MCF 10A (cell line): ENCODE data around the gene FGD2. TPM values are rescaled to one million over a fixed set of nuclear protein-coding genes. Genes with fewer than 3 reads are reported as not detected.

Experiments
- BruUV-seq: library from RNA; stranded (reverse); fragments of 400-500 nt; replicated peaks from 2 replicates; lab custom pipeline; 2021; lab: Mats Ljungman, UMichigan
- CTCF ChIA-PET: fragments of 300-600 bp; sonication (Branson Sonifier 250); formaldehyde crosslinking; extraction: SDS; loops from one replicate; lab custom pipeline; 2021; ENCODE audit warnings: antibody characterized with exemption, inconsistent platforms; lab: Yijun Ruan, JAX
- POLR2A ChIA-PET: fragments of 300-600, 350-650 bp; sonication (Branson Sonifier 250); formaldehyde crosslinking; extraction: SDS; loops from one replicate; lab custom pipeline; 2020; ENCODE audit warnings: antibody characterized with exemption, inconsistent platforms; lab: Yijun Ruan, JAX
- DNase-seq: peaks from one replicate; pipeline ENCODE4 v3.0.0-alpha.2; 2018; ENCODE audit not compliant: unreplicated experiment
- H3K27ac Mint-ChIP-seq: one replicate; pipeline ENCODE4 v1.8.0; 2022; ENCODE audit warnings: mild to moderate bottlenecking, low read depth, mixed read lengths; ENCODE audit not compliant: unreplicated experiment
- H3K27me3 Mint-ChIP-seq: one replicate; pipeline ENCODE4 v1.8.0; 2022; ENCODE audit warnings: mixed read lengths; ENCODE audit not compliant: insufficient read depth, unreplicated experiment
- H3K36me3 Mint-ChIP-seq: one replicate; pipeline ENCODE4 v1.8.0; 2022; ENCODE audit warnings: mild to moderate bottlenecking, moderate library complexity, mixed read lengths; ENCODE audit not compliant: insufficient read depth, unreplicated experiment
- H3K4me1 Mint-ChIP-seq: one replicate; pipeline ENCODE4 v1.8.0; 2022; ENCODE audit warnings: mixed read lengths; ENCODE audit not compliant: insufficient read depth, unreplicated experiment
- H3K4me3 Mint-ChIP-seq: one replicate; pipeline ENCODE4 v1.8.0; 2022; ENCODE audit warnings: mild to moderate bottlenecking, moderate library complexity, mixed read lengths; ENCODE audit not compliant: unreplicated experiment
- H3K9me3 Mint-ChIP-seq: one replicate; pipeline ENCODE4 v1.8.0; 2022; ENCODE audit warnings: mixed read lengths; ENCODE audit not compliant: unreplicated experiment
- CTCF ChIP-seq: fragments of 200-600 bp; IDR thresholded peaks from one replicate; pipeline ENCODE4 v1.8.0; 2022; ENCODE audit warnings: antibody characterized with exemption, mild to moderate bottlenecking; ENCODE audit not compliant: unreplicated experiment
- intact Hi-C: fragments of 100-400 bp; cut with micrococcal nuclease; formaldehyde crosslinking; loops from 2 replicates; pipeline ENCODE4 v1.14.1; 2022
- total RNA-seq: library from RNA; stranded (reverse); gene quantifications from 2 replicates; pipeline ENCODE4 v1.2.3, GENCODE V29; 2022

FGD2 gene
- total RNA-seq, 1 experiment from 2014 or later, result not detected

- DNase-seq, result no peak
- no TSS peak for BruUV-seq
- peaks cover 23% of the 10 kb centered on the region for H3K4me1 Mint-ChIP-seq
- no peak overlapping the region for H3K27ac Mint-ChIP-seq
- no peaks in the 10 kb centered on the region for H3K36me3 Mint-ChIP-seq
- ChIA-PET POLR2A (interaction anchor here (0.6 to 9.7 kb wide), 17 partner anchors 14 to 1674 kb away, joined by 3 to 117 read pairs (median 4); partner anchors contain the start of genes C6orf89, MTCH1, PIM1 and PPIL1), CTCF (interaction anchor here (0.5 to 16.7 kb wide), 66 partner anchors 10 to 884 kb away, joined by 3 to 359 read pairs (median 6); partner anchors contain the start of genes C6orf89, FGD2, MTCH1 and PIM1)
- no peak for TF ChIP-seq CTCF
- intact Hi-C loops, result loop anchor here (1.0 to 5.0 kb wide), 8 partner anchors 34 to 300 kb away; partner anchors contain the start of gene C6orf89
- H3K9me3 Mint-ChIP-seq, result no peaks in the 10 kb centered on the region
- H3K4me3 Mint-ChIP-seq, result no peak overlapping the region
- H3K27me3 Mint-ChIP-seq, result no peaks in the 10 kb centered on the region
These were observed 12.2 kb downstream of the FGD2 start for GRCh38 chr6:37017606-37018197.

- POLR2A ChIA-PET, result interaction anchor here (0.6 to 9.7 kb wide), 18 partner anchors 15 to 1675 kb away, joined by 3 to 117 read pairs (median 4); partner anchors contain the start of genes C6orf89, MTCH1, PIM1 and PPIL1
- no peak overlapping the region for H3K4me3 Mint-ChIP-seq
- TF ChIP-seq CTCF, result peak; percentile 72
- H3K27me3 Mint-ChIP-seq, result no peaks in the 10 kb centered on the region
- BruUV-seq, result no TSS peak
- DNase-seq, result peak; percentile 87
- H3K9me3 Mint-ChIP-seq, result no peaks in the 10 kb centered on the region
- intact Hi-C loops, result loop anchor here (1.0 to 5.0 kb wide), 8 partner anchors 33 to 299 kb away; partner anchors contain the start of gene C6orf89
- peaks cover 26% of the 10 kb centered on the region for H3K4me1 Mint-ChIP-seq
- no peak overlapping the region for H3K27ac Mint-ChIP-seq
- H3K36me3 Mint-ChIP-seq, result no peaks in the 10 kb centered on the region
- CTCF ChIA-PET, result interaction anchor here (0.5 to 16.7 kb wide), 82 partner anchors 11 to 753 kb away, joined by 3 to 359 read pairs (median 5); partner anchors contain the start of genes C6orf89, FGD2, MTCH1 and PIM1
These were observed 13.0 kb downstream of the FGD2 start for GRCh38 chr6:37018198-37019064.

- intact Hi-C loops, result loop anchor here (5.0 kb wide), 1 partner anchor 298 kb away; no protein-coding TSS in a partner anchor
- Mint-ChIP-seq H3K36me3 (no peaks in the 10 kb centered on the region), H3K27ac (no peak overlapping the region), H3K4me3 (no peak overlapping the region), H3K9me3 (no peaks in the 10 kb centered on the region), H3K27me3 (no peaks in the 10 kb centered on the region), H3K4me1 (peaks cover 32% of the 10 kb centered on the region)
- no peak for TF ChIP-seq CTCF
- POLR2A ChIA-PET, result interaction anchor here (0.9 to 9.7 kb wide), 6 partner anchors 32 to 191 kb away, joined by 3 to 117 read pairs (median 8); partner anchors contain the start of genes C6orf89, MTCH1, PIM1 and PPIL1
- CTCF ChIA-PET, result interaction anchor here (0.6 to 16.7 kb wide), 46 partner anchors 11 to 348 kb away, joined by 3 to 359 read pairs (median 6); partner anchors contain the start of genes C6orf89, FGD2, PIM1 and PPIL1
- no TSS peak for BruUV-seq
- peak; percentile 81 for DNase-seq
These were observed 13.6 kb downstream of the FGD2 start for GRCh38 chr6:37019065-37019450.
